NCI-H345 (cell line): ENCODE data around the gene SLC22A5.
"Not testable (repeated sequence)": the region's sequence is repeated elsewhere in the genome, so short reads cannot be mapped to it uniquely, and the experiment has no call there.

ENCODE experiments used
- DNase-seq: peaks from one replicate; lab custom pipeline; 2025; lab: John Stamatoyannopoulos, UW

Gene SLC22A5

GRCh38 chr5:132388244-132389050, 18.9 kb downstream of the SLC22A5 start:
- DNase-seq: no peak

DNA sequence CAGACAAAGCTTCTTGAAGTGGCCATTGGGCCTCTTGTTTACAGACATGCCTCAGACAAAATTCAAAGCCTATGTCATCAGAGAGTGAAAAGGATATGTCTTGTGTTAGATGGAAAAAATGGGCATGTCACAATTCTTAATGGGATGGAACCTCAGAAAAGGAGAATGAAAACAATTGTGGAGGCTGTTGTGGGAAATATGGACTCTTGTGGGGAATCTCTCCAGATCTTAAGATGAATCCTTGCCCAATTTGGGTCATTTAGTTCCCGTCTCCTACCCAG, 19.5 kb downstream of the SLC22A5 start:
- DNase-seq: no peak

DNA sequence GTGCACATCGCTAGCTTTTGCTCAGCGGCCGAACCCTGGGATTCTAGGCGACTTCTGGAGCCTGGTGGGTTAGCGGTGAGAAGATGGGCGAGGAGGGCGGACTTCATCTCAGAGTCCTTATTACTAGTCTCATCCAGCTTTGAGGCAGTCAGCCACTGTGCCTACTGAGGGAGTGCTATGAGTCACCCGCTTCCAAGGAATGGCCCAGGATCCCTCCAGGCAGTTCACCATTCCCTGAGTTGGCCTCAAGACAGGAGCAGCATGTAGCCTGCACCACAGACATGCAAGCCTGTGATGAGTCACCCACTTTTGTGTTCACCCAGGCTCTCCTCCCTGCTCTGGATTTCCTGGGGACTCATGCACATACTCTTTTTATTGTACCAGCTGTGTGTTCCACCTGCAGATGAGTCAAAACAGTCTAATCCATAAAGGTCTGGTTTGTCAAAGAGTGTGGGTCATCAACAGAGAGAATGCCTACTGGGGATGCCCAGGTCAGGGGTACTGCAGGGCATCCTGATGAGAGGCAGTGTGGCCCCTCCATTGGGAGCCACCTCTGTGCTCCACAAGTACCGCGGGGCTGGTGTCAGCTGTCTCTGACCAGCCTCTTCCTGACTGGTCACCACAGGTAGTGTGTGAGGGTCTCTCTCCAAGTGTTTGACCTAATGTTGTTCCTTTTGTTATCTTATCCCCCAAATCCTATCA, 20.2 kb downstream of the SLC22A5 start:
- DNase-seq: no peak

- no peak for DNase-seq
Observed at GRCh38 chr5:132391247-132391646, 21.7 kb downstream of the SLC22A5 start.

DNA sequence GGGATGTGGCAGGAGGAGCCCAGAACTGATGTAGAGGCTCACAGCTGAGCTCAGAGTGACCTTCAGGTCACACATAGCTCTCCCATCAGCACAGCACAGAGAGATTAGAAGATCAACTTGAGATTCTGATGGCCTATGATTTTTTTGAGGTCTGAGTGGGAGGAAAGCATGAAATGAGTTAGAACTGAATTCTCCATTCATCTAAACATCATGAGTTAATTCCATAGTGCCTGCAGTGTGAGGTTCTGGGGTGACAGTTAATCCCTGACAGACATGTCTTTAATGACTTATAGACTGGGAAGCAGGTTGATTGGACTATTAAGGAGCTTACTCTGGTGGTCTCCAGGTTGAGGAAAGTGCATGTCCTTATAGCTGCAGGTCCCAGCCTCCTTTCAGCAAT, 22.4 kb downstream of the SLC22A5 start:
- no peak for DNase-seq

DNA sequence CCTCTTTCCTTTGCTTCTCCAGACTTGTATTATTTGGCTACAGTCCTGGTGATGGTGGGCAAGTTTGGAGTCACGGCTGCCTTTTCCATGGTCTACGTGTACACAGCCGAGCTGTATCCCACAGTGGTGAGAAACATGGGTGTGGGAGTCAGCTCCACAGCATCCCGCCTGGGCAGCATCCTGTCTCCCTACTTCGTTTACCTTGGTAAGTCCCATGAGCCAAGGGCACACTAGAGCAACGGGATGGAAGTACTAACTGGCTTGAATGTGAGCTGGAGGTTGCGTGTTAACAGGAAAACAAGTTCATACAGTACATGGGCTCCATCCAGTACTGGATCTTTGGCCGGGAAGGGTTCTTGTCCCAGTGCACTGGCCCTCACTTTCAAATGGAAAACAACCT, 22.9 kb downstream of the SLC22A5 start:
- no peak for DNase-seq

GRCh38 chr5:132392978-132393825, 23.7 kb downstream of the SLC22A5 start:
- DNase-seq: peak; percentile 61

- peak; percentile 80 for DNase-seq
Observed at GRCh38 chr5:132394667-132395259, 25.3 kb downstream of the SLC22A5 start.

DNA sequence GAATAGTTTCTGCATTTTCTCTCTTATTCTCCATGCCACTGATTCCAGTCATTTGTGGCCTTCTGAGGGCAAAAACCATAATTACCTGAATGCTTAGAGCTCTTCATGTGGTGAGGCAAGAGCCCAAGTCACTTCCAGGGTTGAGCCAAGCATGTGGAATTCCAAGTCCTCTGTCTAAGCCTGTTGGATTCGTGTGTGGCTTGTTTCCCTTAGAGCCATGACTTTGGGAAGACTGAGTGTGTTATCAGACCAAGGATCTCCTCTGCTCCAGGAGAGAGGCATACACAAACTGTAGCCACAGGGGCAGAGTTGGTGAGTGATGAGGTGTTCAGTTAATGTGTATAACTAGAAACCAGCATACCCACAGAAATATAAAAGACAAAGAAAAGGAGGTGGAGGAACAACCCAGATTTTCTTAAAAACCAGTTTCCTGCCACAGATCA, 27.1 kb downstream of the SLC22A5 start:
- no peak for DNase-seq

DNA sequence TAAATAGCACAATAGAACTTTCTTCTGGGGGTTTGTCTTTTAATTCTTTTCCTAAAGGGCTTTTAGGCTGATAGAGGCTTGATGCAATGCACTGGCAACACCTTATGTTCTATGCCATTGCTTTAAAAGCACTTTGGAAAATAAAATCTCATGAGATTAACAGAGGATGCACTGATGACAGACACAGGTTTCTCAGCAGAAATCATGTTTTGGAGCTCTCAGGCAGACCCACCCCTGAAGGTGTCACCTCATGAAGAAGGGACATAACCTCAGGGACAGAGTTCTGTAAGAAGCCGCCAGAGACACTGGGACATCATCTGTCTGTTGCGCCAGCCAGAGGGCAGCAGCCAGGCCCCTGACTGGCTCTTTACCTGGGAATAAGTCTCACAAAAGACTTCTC, 27.7 kb downstream of the SLC22A5 start:
- DNase-seq: no peak

DNA sequence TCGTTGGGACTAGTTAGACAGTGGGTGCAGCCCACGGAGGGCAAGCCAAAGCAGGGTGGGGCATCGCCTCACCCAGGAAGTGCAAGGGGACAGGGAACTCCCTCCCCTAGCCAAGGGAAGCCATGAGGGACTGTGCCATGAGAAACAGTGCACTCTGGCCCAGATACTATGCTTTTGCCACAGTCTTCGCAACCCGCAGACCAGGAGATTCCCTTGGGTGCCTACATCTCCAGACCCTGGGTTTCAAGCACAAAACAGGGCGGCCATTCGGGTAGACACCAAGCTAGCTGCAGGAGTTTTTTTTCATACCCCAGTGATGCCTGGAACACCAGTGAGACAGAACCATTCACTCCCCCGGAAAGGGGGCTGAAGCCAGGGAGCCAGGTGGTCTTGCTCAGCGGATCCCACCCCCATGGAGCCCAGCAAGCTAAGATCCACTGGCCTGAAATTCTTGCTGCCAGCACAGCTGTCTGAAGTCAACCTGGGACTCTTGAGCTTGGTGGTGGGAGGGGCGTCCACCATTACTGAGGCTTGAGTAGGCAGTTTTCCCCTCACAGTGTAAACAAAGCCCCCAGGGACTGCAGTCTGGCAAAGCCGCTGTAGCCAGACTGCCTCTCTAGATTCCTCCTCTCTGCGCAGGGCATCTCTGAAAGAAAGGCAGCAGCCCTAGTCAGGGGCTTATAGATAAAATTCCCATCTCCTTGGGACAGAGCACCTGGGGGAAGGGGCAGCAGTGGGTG, 28.6 kb downstream of the SLC22A5 start:
- not testable (repeated sequence) for DNase-seq

- DNase-seq: not testable (repeated sequence)
Observed at GRCh38 chr5:132404041-132404440, 34.5 kb downstream of the SLC22A5 start.

GRCh38 chr5:132405646-132406045, 36.1 kb downstream of the SLC22A5 start:
- no peak for DNase-seq

DNA sequence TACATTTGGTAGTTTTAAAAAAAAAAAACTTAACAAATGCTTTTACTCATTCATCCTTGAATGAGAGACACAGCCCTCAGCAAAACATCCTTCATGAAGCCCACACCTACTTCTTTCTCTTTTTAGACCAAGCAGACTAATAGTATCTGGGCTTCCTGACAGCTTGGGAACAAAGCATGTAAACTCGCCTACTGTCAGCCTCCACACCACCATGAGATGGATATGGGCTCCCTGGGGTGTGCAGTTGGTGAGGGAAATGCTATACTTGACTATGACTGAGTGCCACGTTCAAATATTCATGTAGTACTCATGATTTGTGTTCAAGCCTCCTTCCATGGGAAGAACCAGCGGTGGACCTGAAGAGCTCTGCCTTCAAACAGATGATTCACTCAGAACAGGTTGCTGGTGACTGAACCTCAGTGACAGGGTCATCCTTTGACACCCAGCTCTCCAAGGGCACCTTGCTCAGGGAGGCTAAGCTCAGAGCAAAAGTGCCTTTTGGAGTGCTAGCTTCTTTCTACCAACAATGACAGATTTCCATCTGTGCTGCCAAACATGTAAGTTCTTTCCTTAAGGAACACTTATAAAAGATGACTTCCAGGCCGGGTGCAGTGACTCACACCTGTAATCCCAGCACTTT, 36.8 kb downstream of the SLC22A5 start:
- peak; percentile 54 for DNase-seq

GRCh38 chr5:132407970-132408369, 38.5 kb downstream of the SLC22A5 start:
- no peak for DNase-seq

DNA sequence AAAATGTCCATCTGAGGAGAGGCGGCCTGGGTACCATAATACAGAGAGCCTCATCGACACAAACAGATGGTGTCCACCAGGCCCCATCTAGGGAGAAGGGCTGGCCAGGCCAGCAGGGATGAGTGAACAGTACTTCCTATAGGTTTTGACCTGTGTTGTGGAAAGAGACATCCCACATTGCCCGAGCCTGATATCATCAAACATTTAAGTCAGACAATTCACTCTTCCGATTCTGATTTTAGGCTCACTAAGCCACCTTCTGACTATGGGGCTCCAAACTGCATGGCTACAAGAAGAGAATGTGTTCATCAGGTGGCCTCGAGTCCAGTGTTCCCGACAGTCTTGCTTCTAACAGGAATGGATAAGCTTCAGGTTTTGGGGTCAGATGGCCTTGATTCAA, 38.9 kb downstream of the SLC22A5 start:
- no peak for DNase-seq

DNA sequence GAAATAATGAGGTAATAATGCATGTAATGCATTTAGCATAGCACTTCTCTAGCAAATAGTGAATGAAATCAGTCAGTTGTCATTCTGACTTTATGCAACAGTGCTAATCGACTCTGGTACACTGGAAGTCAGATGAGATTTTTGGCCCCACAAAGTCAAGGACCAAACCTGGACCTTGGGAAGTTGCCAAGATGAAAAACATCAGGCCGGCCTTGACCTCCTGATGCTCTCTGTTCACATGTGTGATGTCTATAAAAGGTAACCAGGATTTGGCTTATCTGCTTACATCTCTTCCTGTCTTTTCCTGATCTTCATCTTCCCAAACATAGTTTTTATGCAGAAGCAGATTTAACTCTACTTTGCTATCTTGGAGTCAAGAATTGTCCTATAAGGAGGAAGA, 39.5 kb downstream of the SLC22A5 start:
- DNase-seq: no peak

GRCh38 chr5:132410451-132411303, 41.2 kb downstream of the SLC22A5 start:
- DNase-seq: peak; percentile 70

DNA sequence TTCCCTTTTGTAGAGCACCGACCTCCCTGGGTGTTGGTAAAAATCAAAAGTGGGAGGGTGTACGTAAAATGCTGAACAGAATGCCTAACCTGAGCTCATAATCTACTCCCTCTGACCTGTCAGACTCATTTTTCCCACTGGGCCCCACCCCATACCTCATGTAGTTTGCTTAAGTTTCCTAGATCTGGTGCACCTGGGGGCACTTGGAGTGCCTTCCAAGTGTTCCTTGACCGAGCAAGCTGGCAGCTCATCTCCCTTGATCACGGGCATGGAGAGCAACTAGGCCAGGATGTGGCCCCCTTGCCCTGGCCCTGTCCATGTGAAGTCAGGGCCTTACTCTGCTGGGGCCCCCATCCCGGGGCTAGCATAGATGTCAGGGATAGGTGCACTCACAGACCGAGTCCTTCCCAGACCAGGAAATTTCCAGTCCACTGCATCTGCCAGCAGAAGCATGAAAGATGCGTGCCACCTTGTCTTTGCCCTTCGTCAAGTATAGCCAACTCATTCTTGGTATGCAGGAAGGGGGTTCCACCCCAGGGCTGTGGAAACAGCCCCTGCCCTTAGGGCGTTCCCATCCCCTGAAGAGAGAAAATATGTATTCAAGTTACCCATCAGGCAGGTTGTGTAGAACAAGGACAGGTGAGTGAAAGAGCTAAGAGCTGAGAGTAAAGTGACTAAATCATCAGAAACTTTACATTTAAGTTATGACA, 41.9 kb downstream of the SLC22A5 start:
- no peak for DNase-seq

DNA sequence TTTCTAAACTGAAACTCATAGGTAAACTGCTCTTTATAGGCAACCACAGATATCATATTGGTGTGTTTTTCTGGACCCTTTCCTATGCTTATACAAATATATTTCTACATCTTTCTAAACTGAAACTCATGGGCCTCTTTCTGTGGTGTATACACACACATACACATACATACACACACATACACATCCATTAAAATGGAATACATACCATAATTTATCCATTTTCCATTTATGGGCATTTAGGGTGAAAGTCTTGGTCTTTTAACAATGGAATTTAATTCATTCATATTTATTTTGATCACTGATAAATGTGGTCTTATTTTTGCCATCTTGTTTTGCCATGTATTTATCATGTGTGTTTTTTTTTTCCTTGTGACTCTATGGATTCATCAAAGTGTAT, 44.1 kb downstream of the SLC22A5 start:
- no peak for DNase-seq
